ENCODE measurements around the gene REEP2. TPM values are rescaled to one million over a fixed set of nuclear protein-coding genes. Genes with fewer than 3 reads are reported as not detected.

The REEP2 gene
- total RNA-seq, 1 donor from 2014 or later, result 6.1 TPM

GRCh38 chr5:138466125-138466899, 27.5 kb downstream of the REEP2 start:
- intact Hi-C loops (cut with DNase I), result no loop called here
- TF ChIP-seq POLR2A (IDR thresholded peaks at IDR 0.05), result no peak
- TF ChIP-seq, protein P1, sequence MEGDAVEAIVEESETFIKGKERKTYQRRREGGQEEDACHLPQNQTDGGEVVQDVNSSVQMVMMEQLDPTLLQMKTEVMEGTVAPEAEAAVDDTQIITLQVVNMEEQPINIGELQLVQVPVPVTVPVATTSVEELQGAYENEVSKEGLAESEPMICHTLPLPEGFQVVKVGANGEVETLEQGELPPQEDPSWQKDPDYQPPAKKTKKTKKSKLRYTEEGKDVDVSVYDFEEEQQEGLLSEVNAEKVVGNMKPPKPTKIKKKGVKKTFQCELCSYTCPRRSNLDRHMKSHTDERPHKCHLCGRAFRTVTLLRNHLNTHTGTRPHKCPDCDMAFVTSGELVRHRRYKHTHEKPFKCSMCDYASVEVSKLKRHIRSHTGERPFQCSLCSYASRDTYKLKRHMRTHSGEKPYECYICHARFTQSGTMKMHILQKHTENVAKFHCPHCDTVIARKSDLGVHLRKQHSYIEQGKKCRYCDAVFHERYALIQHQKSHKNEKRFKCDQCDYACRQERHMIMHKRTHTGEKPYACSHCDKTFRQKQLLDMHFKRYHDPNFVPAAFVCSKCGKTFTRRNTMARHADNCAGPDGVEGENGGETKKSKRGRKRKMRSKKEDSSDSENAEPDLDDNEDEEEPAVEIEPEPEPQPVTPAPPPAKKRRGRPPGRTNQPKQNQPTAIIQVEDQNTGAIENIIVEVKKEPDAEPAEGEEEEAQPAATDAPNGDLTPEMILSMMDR (IDR thresholded peaks at IDR 0.05), result no peak
- no peak for TF ChIP-seq POLR2AphosphoS5 (IDR thresholded peaks at IDR 0.05; ENCODE audit: insufficient read depth in 1 of 2, low read depth in 1 of 2)
- Histone ChIP-seq H3K9me3 (no peaks in the 10 kb centered on the region), H3K36me3 (no peaks in the 10 kb centered on the region), H3K27ac (peak overlapping the region; percentile 99), H3K4me3 (peak overlapping the region; percentile 75 to 86), H3K27me3 (no peaks in the 10 kb centered on the region), H3K4me1 (peaks cover 40% of the 10 kb centered on the region)
- peak in 1 of 2 donors; percentile 88 for DNase-seq (ENCODE audit: extremely low spot score in 2 of 2)

DNA sequence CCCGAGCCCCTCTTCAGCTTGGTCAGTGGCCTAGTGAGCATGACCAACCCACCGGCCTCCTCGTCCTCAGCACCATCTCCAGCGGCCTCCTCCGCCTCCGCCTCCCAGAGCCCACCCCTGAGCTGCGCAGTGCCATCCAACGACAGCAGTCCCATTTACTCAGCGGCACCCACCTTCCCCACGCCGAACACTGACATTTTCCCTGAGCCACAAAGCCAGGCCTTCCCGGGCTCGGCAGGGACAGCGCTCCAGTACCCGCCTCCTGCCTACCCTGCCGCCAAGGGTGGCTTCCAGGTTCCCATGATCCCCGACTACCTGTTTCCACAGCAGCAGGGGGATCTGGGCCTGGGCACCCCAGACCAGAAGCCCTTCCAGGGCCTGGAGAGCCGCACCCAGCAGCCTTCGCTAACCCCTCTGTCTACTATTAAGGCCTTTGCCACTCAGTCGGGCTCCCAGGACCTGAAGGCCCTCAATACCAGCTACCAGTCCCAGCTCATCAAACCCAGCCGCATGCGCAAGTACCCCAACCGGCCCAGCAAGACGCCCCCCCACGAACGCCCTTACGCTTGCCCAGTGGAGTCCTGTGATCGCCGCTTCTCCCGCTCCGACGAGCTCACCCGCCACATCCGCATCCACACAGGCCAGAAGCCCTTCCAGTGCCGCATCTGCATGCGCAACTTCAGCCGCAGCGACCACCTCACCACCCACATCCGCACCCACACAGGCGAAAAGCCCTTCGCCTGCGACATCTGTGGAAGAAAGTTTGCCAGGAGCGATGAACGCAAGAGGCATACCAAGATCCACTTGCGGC, 28.2 kb downstream of the REEP2 start:
- peak in 1 of 2 donors; percentile 89 for DNase-seq (ENCODE audit: extremely low spot score in 2 of 2)
- H3K4me1 ChIP-seq, result peaks cover 40% of the 10 kb centered on the region
- H3K36me3 ChIP-seq, result no peaks in the 10 kb centered on the region
- H3K9me3 ChIP-seq, result no peaks in the 10 kb centered on the region
- TF ChIP-seq, protein P1 (IDR thresholded peaks at IDR 0.05), result no peak
- no peak for TF ChIP-seq POLR2A (IDR thresholded peaks at IDR 0.05)
- no peak for TF ChIP-seq POLR2AphosphoS5 (IDR thresholded peaks at IDR 0.05; ENCODE audit: insufficient read depth in 1 of 2, low read depth in 1 of 2)
- H3K27me3 ChIP-seq, result no peaks in the 10 kb centered on the region
- no peak overlapping the region for H3K27ac ChIP-seq
- H3K4me3 ChIP-seq, result peak overlapping the region; percentile 75 to 86
- intact Hi-C loops (cut with DNase I), result no loop called here

GRCh38 chr5:138467711-138468132, 28.9 kb downstream of the REEP2 start:
- no peak overlapping the region for H3K27ac ChIP-seq
- peak in 1 of 2 donors; percentile 83 for DNase-seq (ENCODE audit: extremely low spot score in 2 of 2)
- peaks cover 40% of the 10 kb centered on the region for H3K4me1 ChIP-seq
- no peaks in the 10 kb centered on the region for H3K9me3 ChIP-seq
- H3K27me3 ChIP-seq, result no peaks in the 10 kb centered on the region
- intact Hi-C loops (cut with DNase I), result no loop called here
- H3K36me3 ChIP-seq, result no peaks in the 10 kb centered on the region
- H3K4me3 ChIP-seq, result peak overlapping the region; percentile 75 to 86
- TF ChIP-seq POLR2A (IDR thresholded peaks at IDR 0.05) (no peak), POLR2AphosphoS5 (IDR thresholded peaks at IDR 0.05; ENCODE audit: insufficient read depth in 1 of 2, low read depth in 1 of 2) (peak in 1 of 2 donors; percentile 16)
- TF ChIP-seq, protein P1 (IDR thresholded peaks at IDR 0.05), result no peak

- Histone ChIP-seq H3K36me3 (no peaks in the 10 kb centered on the region), H3K4me1 (peaks cover 38% of the 10 kb centered on the region)
- intact Hi-C loops (cut with DNase I), result no loop called here
These were observed 29.5 kb downstream of the REEP2 start for GRCh38 chr5:138468133-138468965.

More at GRCh38 chr5:138468133-138468965, 29.5 kb downstream of the REEP2 start:
- Histone ChIP-seq H3K9me3 (no peaks in the 10 kb centered on the region), H3K27ac (no peak overlapping the region), H3K4me3 (no peak overlapping the region), H3K27me3 (no peaks in the 10 kb centered on the region)
- TF ChIP-seq, protein P1 (IDR thresholded peaks at IDR 0.05), result no peak
- no peak for TF ChIP-seq POLR2AphosphoS5 (IDR thresholded peaks at IDR 0.05; ENCODE audit: insufficient read depth in 1 of 2, low read depth in 1 of 2)
- no peak for TF ChIP-seq POLR2A (IDR thresholded peaks at IDR 0.05)
- DNase-seq (ENCODE audit: extremely low spot score in 2 of 2), result no peak

All from vagina (tissue), 2 donors.